H1 (cell line): ENCODE measurements around the gene VPS18. TPM values are rescaled to one million over a fixed set of nuclear protein-coding genes. Genes with fewer than 3 reads are reported as not detected.

Experiments
- CTCF ChIA-PET: fragments of 300-600 bp; sonication (Branson Sonifier 250); formaldehyde crosslinking; loops from one replicate; lab custom pipeline; 2021; ENCODE audit not compliant: partially characterized antibody; lab: Charles Lee
- POLR2A ChIA-PET: fragments of 300-600 bp; sonication (Branson Sonifier 250); formaldehyde crosslinking; loops from one replicate; lab custom pipeline; 2021; ENCODE audit warnings: inconsistent platforms; ENCODE audit not compliant: partially characterized antibody; lab: Charles Lee
- DNase-seq, 2 experiments: peaks; one replicate each; pipeline versions ENCODE4 v3.0.0 to v3.0.0-alpha.2; 2010 to 2022; ENCODE audit warnings: low spot score in 2 of 2, low read depth in 1 of 2, mixed read lengths in 1 of 2
- FAIRE-seq: peaks from 2 replicates; lab custom pipeline; 2011; peaks lifted over from hg19 to GRCh38; lab: Jason Lieb, UNC
- H2AFZ ChIP-seq: 2 replicates; pipeline ENCODE4 v1.8.1; 2012; ENCODE audit warnings: low read length, inconsistent platforms
- H2AK5ac ChIP-seq: 2 replicates; pipeline ENCODE4 v1.6.1; 2013; ENCODE audit warnings: low read depth, low read length
- H2BK120ac ChIP-seq: replicated peaks from 2 replicates; pipeline ENCODE3; 2013; ENCODE audit warnings: low read depth, low read length, inconsistent platforms
- H2BK12ac ChIP-seq: 2 replicates; pipeline ENCODE4 v1.6.1; 2013; ENCODE audit warnings: low read depth, low read length
- H2BK15ac ChIP-seq: 2 replicates; pipeline ENCODE4 v1.6.1; 2013; ENCODE audit warnings: low read length
- H2BK20ac ChIP-seq: 2 replicates; pipeline ENCODE4 v1.6.1; 2013; ENCODE audit warnings: low read length
- H2BK5ac ChIP-seq: 2 replicates; pipeline ENCODE4 v1.6.1; 2013; ENCODE audit warnings: low read depth, low read length
- H3K14ac ChIP-seq: 2 replicates; pipeline ENCODE4 v1.6.1; 2013; ENCODE audit warnings: inconsistent platforms; ENCODE audit not compliant: insufficient read length
- H3K18ac ChIP-seq: 2 replicates; pipeline ENCODE4 v1.6.1; 2013; ENCODE audit warnings: low read length; ENCODE audit errors: extremely low read depth
- H3K23ac ChIP-seq: 2 replicates; pipeline ENCODE4 v1.6.1; 2013; ENCODE audit warnings: inconsistent platforms; ENCODE audit not compliant: insufficient read length
- H3K23me2 ChIP-seq: 2 replicates; pipeline ENCODE4 v1.6.1; 2013; ENCODE audit warnings: low read depth, low read length
- H3K27ac ChIP-seq: 2 replicates; pipeline ENCODE4 v1.6.1; 2011; ENCODE audit warnings: low read depth, low read length, inconsistent platforms
- H3K27me3 ChIP-seq, 4 experiments: replicated peaks in 1 of 4; 1 replicate in 1 of 4; 2 replicates in 3 of 4; pipeline versions ENCODE4 v1.6.1 to v1.8.1; 2011 to 2013; ENCODE audit warnings: low read length in 3 of 4, mild to moderate bottlenecking in 3 of 4, inconsistent platforms in 2 of 4, mixed read lengths in 2 of 4, moderate library complexity in 1 of 4; ENCODE audit not compliant: control insufficient read depth in 3 of 4, insufficient read depth in 3 of 4; ENCODE audit errors: extremely low read depth in 1 of 4
- H3K36me3 ChIP-seq, 4 experiments: 2 replicates each; pipeline versions ENCODE4 v1.6.1 to v1.8.1; 2011 to 2013; ENCODE audit warnings: mild to moderate bottlenecking in 4 of 4, low read length in 3 of 4, moderate library complexity in 2 of 4, control low read depth in 1 of 4, inconsistent platforms in 1 of 4; ENCODE audit not compliant: insufficient read depth in 4 of 4, control insufficient read depth in 2 of 4
- H3K4ac ChIP-seq: replicated peaks from 2 replicates; pipeline ENCODE3; 2013; ENCODE audit warnings: low read length, low read depth, mixed read lengths, inconsistent platforms; ENCODE audit not compliant: insufficient read length
- H3K4me1 ChIP-seq, 4 experiments: replicated peaks in 1 of 4; 1 replicate in 1 of 4; 2 replicates in 3 of 4; pipeline versions ENCODE4 v1.6.1 to v1.8.1; 2011 to 2013; ENCODE audit warnings: low read length in 3 of 4, inconsistent platforms in 2 of 4, mixed read lengths in 1 of 4; ENCODE audit not compliant: insufficient read depth in 4 of 4, control insufficient read depth in 3 of 4
- H3K4me2 ChIP-seq, 2 experiments: 2 replicates each; pipeline versions ENCODE4 v1.6.1 to v1.8.1; 2011 to 2013; ENCODE audit warnings: low read depth in 2 of 2, low read length in 2 of 2, control low read depth in 1 of 2, inconsistent platforms in 1 of 2, mild to moderate bottlenecking in 1 of 2; ENCODE audit not compliant: insufficient read depth in 1 of 2
- H3K4me3 ChIP-seq, 4 experiments: fragments of 200-600, 300-600 bp in 1 of 4; sonication (generic), shearing (Covaris generic), sonication (Bioruptor Twin) in 1 of 4; 2 replicates each; pipeline versions ENCODE4 v1.5.1 to v1.8.1; 2011 to 2016; ENCODE audit warnings: low read length in 4 of 4, low read depth in 3 of 4, control low read depth in 2 of 4, inconsistent platforms in 2 of 4, mild to moderate bottlenecking in 2 of 4, mixed read lengths in 1 of 4, moderate library complexity in 1 of 4; ENCODE audit not compliant: insufficient read depth in 2 of 4; ENCODE audit errors: extremely low read depth in 1 of 4
- H3K56ac ChIP-seq: replicated peaks from 2 replicates; pipeline ENCODE3; 2013; ENCODE audit warnings: low read depth, mild to moderate bottlenecking, mixed read lengths, low read length, inconsistent platforms; ENCODE audit not compliant: insufficient read length
- H3K79me1 ChIP-seq: 2 replicates; pipeline ENCODE4 v1.6.1; 2013; ENCODE audit warnings: low read depth, low read length, control low read depth
- H3K79me2 ChIP-seq, 2 experiments: 2 replicates each; pipeline versions ENCODE4 v1.6.1 to v1.8.1; 2012 to 2013; ENCODE audit warnings: low read length in 2 of 2, mild to moderate bottlenecking in 2 of 2, inconsistent platforms in 1 of 2; ENCODE audit not compliant: insufficient read depth in 2 of 2, control insufficient read depth in 1 of 2
- H3K9ac ChIP-seq, 4 experiments: replicated peaks in 1 of 4; 1 replicate in 1 of 4; 2 replicates in 3 of 4; pipeline versions ENCODE4 v1.6.1 to v1.8.1; 2011 to 2013; ENCODE audit warnings: low read depth in 3 of 4, low read length in 3 of 4, control low read depth in 2 of 4, mild to moderate bottlenecking in 2 of 4, moderate library complexity in 2 of 4, inconsistent platforms in 1 of 4; ENCODE audit errors: extremely low read depth in 1 of 4
- H3K9me3 ChIP-seq, 2 experiments: 2 replicates each; pipeline versions ENCODE4 v1.6.1 to v1.8.1; 2012 to 2013; ENCODE audit warnings: mild to moderate bottlenecking in 2 of 2, moderate library complexity in 2 of 2, control low read depth in 1 of 2, inconsistent platforms in 1 of 2, low read depth in 1 of 2, low read length in 1 of 2, mixed read lengths in 1 of 2; ENCODE audit not compliant: insufficient read depth in 2 of 2
- H4K20me1 ChIP-seq, 2 experiments: replicated peaks in 1 of 2; 2 replicates each; pipeline versions ENCODE3 to v1.8.1; 2011 to 2013; ENCODE audit warnings: inconsistent platforms in 2 of 2, low read length in 2 of 2, mild to moderate bottlenecking in 1 of 2; ENCODE audit not compliant: insufficient read depth in 2 of 2, control insufficient read depth in 1 of 2
- H4K5ac ChIP-seq: 2 replicates; pipeline ENCODE4 v1.6.1; 2013; ENCODE audit warnings: low read length, low read depth, mixed read lengths, inconsistent platforms; ENCODE audit not compliant: insufficient read length
- H4K8ac ChIP-seq: 2 replicates; pipeline ENCODE4 v1.8.0; 2013; ENCODE audit warnings: mild to moderate bottlenecking, moderate library complexity, low read length, inconsistent platforms; ENCODE audit not compliant: insufficient read depth; ENCODE audit errors: extremely low read depth
- H4K91ac ChIP-seq: replicated peaks from 2 replicates; pipeline ENCODE3; 2013; ENCODE audit warnings: low read length, mixed read lengths, inconsistent platforms; ENCODE audit not compliant: insufficient read length
- GABPA ChIP-seq: IDR thresholded peaks from 2 replicates; pipeline ENCODE4 v1.6.1; 2011; ENCODE audit warnings: mild to moderate bottlenecking, low read length, moderate library complexity, borderline replicate concordance; ENCODE audit not compliant: insufficient read depth
- RBBP5 ChIP-seq: IDR thresholded peaks from 2 replicates; pipeline ENCODE4 v1.7.1; 2012; ENCODE audit warnings: low read depth, mild to moderate bottlenecking, inconsistent platforms, low read length, moderate library complexity, borderline replicate concordance
- RNF2 ChIP-seq: fragments of 200-900, 300-1000 bp; sonication (generic); IDR thresholded peaks from 2 replicates; pipeline ENCODE4 v1.7.1; 2016; ENCODE audit warnings: borderline replicate concordance, low read depth, mild to moderate bottlenecking, antibody characterized with exemption, low read length; ENCODE audit not compliant: poor library complexity, severe bottlenecking; ENCODE audit errors: missing control alignments
- SIX5 ChIP-seq: IDR thresholded peaks from 2 replicates; pipeline ENCODE4 v1.6.1; 2011; ENCODE audit warnings: mild to moderate bottlenecking, low read depth, low read length
- SRF ChIP-seq: IDR thresholded peaks from 2 replicates; pipeline ENCODE4 v1.6.1; 2011; ENCODE audit warnings: mild to moderate bottlenecking, low read depth, low read length, moderate library complexity
- YY1 ChIP-seq: IDR thresholded peaks from 2 replicates; pipeline ENCODE4 v1.6.1; 2011; ENCODE audit warnings: low read depth, mild to moderate bottlenecking, low read length
- WGBS, 2 experiments: shearing (Covaris generic) in 1 of 2; methylation state at CpG; one replicate each; pipeline versions ENCODE4 v1.1.6 to v1.1.7; 2013 to 2015; ENCODE audit warnings: low lambda C conversion rate in 2 of 2, mixed read lengths in 2 of 2, inconsistent platforms in 1 of 2, low coverage in 1 of 2, missing lambda C conversion rate in 1 of 2; ENCODE audit not compliant: insufficient replicate concordance in 2 of 2, insufficient coverage in 1 of 2, insufficient read length in 1 of 2; ENCODE audit errors: extremely low coverage in 1 of 2, missing lambda C conversion rate in 1 of 2; 5-methylcytosine and 5-hydroxymethylcytosine counted together
- polyA plus RNA-seq, 7 experiments: library from polyadenylated mRNA; depleted of rRNA in 3 of 7; stranded (reverse) in 5 of 7; unstranded in 2 of 7; fragments of >200 nt in 5 of 7; fragments of 200-250 nt in 2 of 7; gene quantifications; 1 replicate in 5 of 7; 2 replicates in 1 of 7; 4 replicates in 1 of 7; pipeline versions ENCODE4 v1.2.1 to v1.2.3, GENCODE V29; 2011 to 2013; ENCODE audit warnings: missing spikeins in 2 of 7, mixed read lengths in 2 of 7
- total RNA-seq: library from RNA; stranded (reverse); fragmentation: NEBNext Ultra II Directional; extraction: Animal tissue kit (Norgen Biotek cat#: 25700); gene quantifications from 2 replicates; pipeline ENCODE4 v1.2.1, GENCODE V29; 2021
- TF ChIP-seq, protein P1 (sequence below): IDR thresholded peaks from 2 replicates; pipeline ENCODE4 v1.6.1; 2011; ENCODE audit warnings: low read depth, mild to moderate bottlenecking, low read length; ENCODE audit not compliant: insufficient read depth

VPS18 gene
- total and polyA plus RNA-seq, 2 of the 8 experiments (the other 6 are each of a cell fraction or from before 2014, with no cell fraction given), result 28.9 to 32.7 TPM

GRCh38 chr15:40881351-40881750 lies 12.9 kb upstream of the VPS18 start:
- no peak overlapping the region for H2BK12ac ChIP-seq
- no peak for FAIRE-seq

More at GRCh38 chr15:40881351-40881750, 12.9 kb upstream of the VPS18 start:
- ChIA-PET CTCF (interaction anchor here (1.3 to 10.9 kb wide), 3 partner anchors 9 to 21 kb away, joined by 4 to 63 read pairs (median 11); partner anchors contain the start of gene VPS18), POLR2A (interaction anchor here (1.0 to 2.0 kb wide), 3 partner anchors 10 to 19 kb away, joined by 3 to 10 read pairs (median 5); no protein-coding TSS in a partner anchor)
- no peaks in the 10 kb centered on the region; a peak in 1 of 7 replicates for H3K4me1 ChIP-seq
- H2BK20ac ChIP-seq, result no peak overlapping the region
- no peak overlapping the region for H2BK15ac ChIP-seq
- H3K18ac ChIP-seq, result no peak overlapping the region
- H3K27ac ChIP-seq, result no peak overlapping the region
- H4K91ac ChIP-seq, result no peak overlapping the region
- no peak overlapping the region for H2BK5ac ChIP-seq
- no peak overlapping the region for H3K4me3 ChIP-seq
- H3K79me1 ChIP-seq, result no peaks in the 10 kb centered on the region
- H4K5ac ChIP-seq, result no peak overlapping the region
- no peaks in the 10 kb centered on the region for H3K79me2 ChIP-seq
- no peak for TF ChIP-seq YY1
- TF ChIP-seq RBBP5, result no peak
- no peak for TF ChIP-seq SIX5
- no peak for TF ChIP-seq GABPA
- no peak for TF ChIP-seq RNF2
- TF ChIP-seq, protein P1, sequence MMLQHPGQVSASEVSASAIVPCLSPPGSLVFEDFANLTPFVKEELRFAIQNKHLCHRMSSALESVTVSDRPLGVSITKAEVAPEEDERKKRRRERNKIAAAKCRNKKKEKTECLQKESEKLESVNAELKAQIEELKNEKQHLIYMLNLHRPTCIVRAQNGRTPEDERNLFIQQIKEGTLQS, result no peak
- no peak for TF ChIP-seq SRF
- H3K23ac ChIP-seq, result no peak overlapping the region
- H3K23me2 ChIP-seq, result no peaks in the 10 kb centered on the region
- no peak for DNase-seq
- H4K8ac ChIP-seq, result no peak overlapping the region
- H2AK5ac ChIP-seq, result no peak overlapping the region
- WGBS, 2 experiments, result 90% methylated on average over 6 of the region's 6 CpGs; no CpG with 5 or more reads in 1 of the 2 experiments
- no peak overlapping the region for H3K56ac ChIP-seq
- H3K27me3 ChIP-seq, result no peaks in the 10 kb centered on the region
- H2AFZ ChIP-seq, result no peak overlapping the region
- H3K14ac ChIP-seq, result no peak overlapping the region
- no peaks in the 10 kb centered on the region for H4K20me1 ChIP-seq
- H3K4ac ChIP-seq, result no peak overlapping the region
- no peaks in the 10 kb centered on the region for H3K36me3 ChIP-seq
- no peak overlapping the region for H2BK120ac ChIP-seq
- no peak overlapping the region for H3K9ac ChIP-seq
- no peaks in the 10 kb centered on the region for H3K9me3 ChIP-seq
- no peak overlapping the region for H3K4me2 ChIP-seq
